IgD-negative memory B cell (primary cell): ENCODE measurements around the gene KLK11. TPM values are rescaled to one million over a fixed set of nuclear protein-coding genes. Genes with fewer than 3 reads are reported as not detected.
"Not testable (repeated sequence)": the region's sequence is repeated elsewhere in the genome, so short reads cannot be mapped to it uniquely, and the experiment has no call there.

ENCODE experiments used
- H3K27ac Mint-ChIP-seq, 3 donors: one replicate each; pipeline ENCODE4 v1.8.0; 2020 to 2022; ENCODE audit warnings: mild to moderate bottlenecking in 3 of 3, mixed read lengths in 3 of 3, moderate library complexity in 1 of 3
- H3K27me3 Mint-ChIP-seq: one replicate; pipeline ENCODE4 v1.8.0; 2021; ENCODE audit warnings: mixed read lengths
- H3K36me3 Mint-ChIP-seq: one replicate; pipeline ENCODE4 v1.8.0; 2020; ENCODE audit warnings: mild to moderate bottlenecking, mixed read lengths
- H3K4me1 Mint-ChIP-seq, 3 donors: one replicate each; pipeline ENCODE4 v1.8.0; 2020 to 2022; ENCODE audit warnings: mixed read lengths in 3 of 3, mild to moderate bottlenecking in 1 of 3
- H3K4me3 Mint-ChIP-seq, 4 donors: one replicate each; pipeline ENCODE4 v1.8.0; 2020 to 2022; ENCODE audit warnings: mild to moderate bottlenecking in 4 of 4, mixed read lengths in 4 of 4, moderate library complexity in 3 of 4
- H3K9me3 Mint-ChIP-seq, 3 donors: one replicate each; pipeline ENCODE4 v1.8.0; 2020 to 2021; ENCODE audit warnings: mixed read lengths in 3 of 3, mild to moderate bottlenecking in 1 of 3
- polyA plus RNA-seq: library from polyadenylated mRNA; unstranded; fragments of 300-500 nt; fragmentation: Illumina TruSeq; gene quantifications from one replicate; pipeline ENCODE4 v1.2.3, GENCODE V29; 2021

Gene KLK11
- polyA plus RNA-seq, 1 donor from 2014 or later, result not detected

DNA sequence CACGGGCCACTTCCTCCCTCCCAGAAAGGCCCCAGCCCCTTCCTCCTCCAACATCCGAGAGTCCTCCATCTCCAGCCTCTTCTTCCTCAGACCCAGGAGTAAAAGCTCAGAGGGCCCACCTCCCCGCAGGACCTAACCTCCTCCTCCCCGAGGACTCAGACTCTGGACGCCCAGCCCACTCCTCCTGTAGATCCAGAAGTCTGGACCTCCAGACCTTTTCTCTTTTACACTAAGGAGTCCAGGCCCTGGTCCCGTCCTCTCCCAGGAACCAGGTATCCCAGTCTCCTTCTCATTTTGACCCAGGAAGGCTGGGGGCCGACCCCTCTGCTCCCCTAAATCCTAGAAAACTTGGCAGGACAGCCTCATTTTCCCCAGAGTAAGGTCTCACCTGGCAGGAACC lies 23.1 kb downstream of the KLK11 start:
- Mint-ChIP-seq H3K27me3 (peaks cover 11% of the 10 kb centered on the region), H3K4me1 (peaks cover 0 to 1% (median 0%) of the 10 kb centered on the region in 3 donors), H3K36me3 (no peaks in the 10 kb centered on the region), H3K4me3 (no peak overlapping the region), H3K9me3 (peaks cover 0 to 1% (median 1%) of the 10 kb centered on the region in 3 donors), H3K27ac (no peak overlapping the region)

DNA sequence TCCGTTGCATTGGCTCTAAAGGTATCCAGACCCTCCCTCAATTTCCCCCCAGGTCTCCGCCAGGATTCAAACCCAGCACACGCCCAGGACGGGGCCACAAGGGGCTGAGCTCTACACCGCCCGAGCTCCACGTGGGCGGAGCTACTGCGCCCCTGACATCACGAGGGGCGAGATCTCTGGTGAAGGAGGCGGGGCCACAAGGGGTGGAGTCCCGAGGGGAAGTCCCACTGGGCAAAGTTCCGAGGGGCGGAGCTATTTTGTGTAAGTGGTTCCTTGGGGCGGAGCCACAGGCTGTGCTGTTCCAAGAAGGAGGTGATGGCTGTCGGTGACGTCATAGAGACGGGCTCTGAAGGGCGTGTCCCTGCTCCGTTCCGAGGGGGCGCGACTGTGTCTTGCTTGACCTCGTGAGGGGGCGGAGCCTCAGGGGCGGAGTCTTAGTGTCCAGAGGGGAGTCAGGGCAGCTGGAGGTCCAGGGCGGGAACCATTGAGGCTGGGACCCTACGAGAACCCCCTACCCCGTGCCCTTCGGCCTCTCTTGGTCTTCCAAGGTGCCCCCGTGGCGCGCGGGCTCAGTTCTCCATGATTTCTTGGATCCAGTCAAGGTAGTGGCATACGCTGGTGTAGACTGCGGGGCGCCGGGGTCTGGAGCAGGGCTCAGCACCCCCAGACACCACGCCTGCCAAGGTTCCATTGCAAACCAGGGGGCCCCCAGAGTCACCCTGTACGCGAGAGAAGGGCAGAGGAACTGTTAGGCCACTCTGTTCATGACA lies 23.7 kb downstream of the KLK11 start:
- no peak overlapping the region for H3K4me3 Mint-ChIP-seq
- peaks cover 0 to 1% (median 0%) of the 10 kb centered on the region in 3 donors for H3K4me1 Mint-ChIP-seq
- no peaks in the 10 kb centered on the region for H3K36me3 Mint-ChIP-seq
- H3K9me3 Mint-ChIP-seq, result peaks cover 0 to 1% (median 1%) of the 10 kb centered on the region in 3 donors
- H3K27ac Mint-ChIP-seq, result no peak overlapping the region
- peaks cover 14% of the 10 kb centered on the region for H3K27me3 Mint-ChIP-seq

DNA sequence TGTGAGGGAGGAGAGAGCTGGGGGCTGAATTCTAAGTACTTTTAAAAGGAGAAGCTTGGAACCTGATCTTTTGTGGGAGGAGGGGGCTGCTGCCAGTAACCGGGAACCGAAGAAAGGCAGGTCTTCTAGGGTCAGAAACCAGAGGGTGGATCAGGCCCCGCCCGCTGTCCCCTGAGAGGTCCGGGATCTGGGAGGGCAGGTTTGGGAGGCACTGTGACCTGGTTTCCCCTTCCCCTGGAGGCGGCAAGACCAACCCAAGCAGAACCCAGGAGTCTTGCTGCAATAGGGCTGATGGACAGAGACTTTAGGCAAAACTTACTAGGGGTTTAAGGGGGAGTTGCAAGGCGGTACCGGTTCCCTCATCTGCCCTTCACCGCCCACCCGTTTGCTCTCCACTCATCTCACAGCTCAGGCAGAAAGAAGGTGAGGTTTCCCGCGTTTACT lies 24.3 kb downstream of the KLK11 start:
- H3K27ac Mint-ChIP-seq, result no peak overlapping the region

DNA sequence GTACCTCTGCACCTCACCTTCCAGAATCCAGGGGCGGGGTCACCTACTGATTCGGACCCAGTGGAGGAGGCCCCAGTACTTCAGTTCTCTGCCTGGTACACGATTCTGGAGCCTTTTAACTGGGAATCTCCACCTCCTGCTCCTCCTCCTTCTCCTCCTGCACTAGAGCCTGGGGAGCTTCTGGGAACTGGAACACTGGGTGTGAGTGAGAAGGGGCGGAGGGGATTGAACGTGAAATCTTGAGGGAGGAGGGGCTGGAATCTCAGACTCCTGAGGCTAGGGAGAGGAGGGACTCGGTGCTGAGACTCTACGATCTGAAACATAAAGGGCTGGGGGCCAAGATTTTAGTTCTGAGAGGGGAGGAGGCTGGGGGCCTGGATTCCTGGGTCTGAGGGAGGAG lies 24.9 kb downstream of the KLK11 start, which contains the start of gene KLK8:
KLK8 (minus strand) TSS at position 90 of the 400 bp plus-strand sequence. CDS start 437 bp downstream, outside the sequence.
- no peak within 1 kb of the TSS for H3K27ac Mint-ChIP-seq
- H3K4me1 Mint-ChIP-seq, result peaks cover 0 to 1% (median 0%) of the 10 kb centered on the region in 3 donors
- H3K27me3 Mint-ChIP-seq, result peaks cover 14% of the 10 kb centered on the region
- no peaks in the 10 kb centered on the region for H3K36me3 Mint-ChIP-seq
- H3K4me3 Mint-ChIP-seq, result peak within 1 kb of the TSS in 1 of 4 donors; percentile 49
- H3K9me3 Mint-ChIP-seq, result peaks cover 0 to 1% (median 0%) of the 10 kb centered on the region in 3 donors

More for the DNA sequence above, 24.3 kb downstream of the KLK11 start:
- H3K27me3 Mint-ChIP-seq, result peaks cover 14% of the 10 kb centered on the region
- no peaks in the 10 kb centered on the region for H3K36me3 Mint-ChIP-seq
- no peak overlapping the region for H3K4me3 Mint-ChIP-seq
- peaks cover 0 to 1% (median 0%) of the 10 kb centered on the region in 3 donors for H3K9me3 Mint-ChIP-seq
- peaks cover 0 to 1% (median 0%) of the 10 kb centered on the region in 3 donors for H3K4me1 Mint-ChIP-seq

DNA sequence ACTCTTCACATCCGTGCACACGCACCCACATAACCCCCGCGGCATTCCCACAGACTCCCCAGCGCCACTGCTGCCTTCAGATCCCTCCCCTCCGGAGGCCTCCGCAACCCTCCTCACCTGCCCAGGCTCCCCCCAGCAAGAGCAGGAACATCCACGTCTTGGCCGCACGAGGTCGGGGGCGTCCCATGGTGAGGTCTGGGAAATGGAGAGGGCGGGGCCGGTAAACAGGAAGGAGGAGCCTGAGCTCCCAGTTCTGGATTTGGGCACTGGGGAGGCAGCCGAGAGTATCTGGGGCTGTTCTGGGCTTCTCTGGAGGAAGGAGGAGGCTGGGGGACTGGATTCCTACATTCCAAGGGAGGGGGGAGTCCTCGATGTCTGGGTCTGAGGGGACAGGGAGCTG lies 25.4 kb downstream of the KLK11 start:
- Mint-ChIP-seq H3K4me1 (peaks cover 0 to 1% (median 0%) of the 10 kb centered on the region in 3 donors), H3K4me3 (peak overlapping the region in 1 of 4 donors; percentile 49), H3K9me3 (peaks cover 0 to 1% (median 0%) of the 10 kb centered on the region in 3 donors), H3K36me3 (no peaks in the 10 kb centered on the region), H3K27me3 (peaks cover 14% of the 10 kb centered on the region), H3K27ac (no peak overlapping the region)

DNA sequence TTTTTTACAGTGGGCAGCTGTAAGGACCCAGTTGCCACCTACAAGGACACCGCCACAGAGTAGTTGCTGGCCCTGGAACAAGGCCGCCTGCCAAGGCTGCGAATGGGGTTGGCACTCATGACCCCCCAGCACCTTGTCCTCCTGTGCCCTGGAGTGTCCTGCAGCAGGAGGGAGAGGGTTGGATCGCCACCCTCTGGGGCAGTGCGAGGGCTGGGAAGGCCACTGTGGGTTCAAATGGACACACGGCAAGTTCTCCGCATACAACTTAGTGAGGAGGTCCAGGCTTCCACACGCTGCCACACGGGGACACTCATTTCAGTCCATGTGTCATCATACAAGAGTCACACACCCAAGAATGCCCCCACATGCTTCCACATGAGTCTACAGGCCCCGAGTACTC lies 26.0 kb downstream of the KLK11 start:
- Mint-ChIP-seq H3K9me3 (peaks cover 0 to 1% (median 0%) of the 10 kb centered on the region in 3 donors), H3K27me3 (peaks cover 14% of the 10 kb centered on the region)

DNA sequence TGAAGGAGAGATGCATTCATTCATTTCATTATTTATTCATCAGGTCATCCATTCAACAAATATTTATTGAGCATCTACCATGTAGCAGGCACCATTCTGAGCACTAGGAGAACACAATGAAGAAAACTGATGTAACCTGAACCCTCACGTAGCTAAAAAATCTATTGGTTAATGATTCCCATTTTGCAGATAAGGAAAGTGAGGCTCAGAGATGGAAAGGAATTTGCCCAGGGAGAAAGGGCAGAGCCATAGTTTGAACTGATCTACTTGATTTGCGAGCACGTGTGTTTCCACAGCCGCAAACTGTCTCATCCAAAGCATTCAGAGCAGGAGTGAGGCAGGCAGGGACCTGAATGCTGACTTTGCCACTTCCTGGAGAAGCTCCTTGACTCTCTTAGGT lies 27.7 kb downstream of the KLK11 start:
- Mint-ChIP-seq H3K36me3 (peaks cover 2% of the 10 kb centered on the region), H3K27me3 (peaks cover 12% of the 10 kb centered on the region), H3K4me3 (no peak overlapping the region), H3K9me3 (peaks cover 0 to 4% (median 0%) of the 10 kb centered on the region in 3 donors), H3K4me1 (peaks cover 0 to 1% (median 0%) of the 10 kb centered on the region in 3 donors), H3K27ac (no peak overlapping the region)

More for the DNA sequence above, 26.0 kb downstream of the KLK11 start:
- H3K36me3 Mint-ChIP-seq, result no peaks in the 10 kb centered on the region
- H3K4me3 Mint-ChIP-seq, result no peak overlapping the region
- no peak overlapping the region for H3K27ac Mint-ChIP-seq
- H3K4me1 Mint-ChIP-seq, result peaks cover 0 to 1% (median 0%) of the 10 kb centered on the region in 3 donors

DNA sequence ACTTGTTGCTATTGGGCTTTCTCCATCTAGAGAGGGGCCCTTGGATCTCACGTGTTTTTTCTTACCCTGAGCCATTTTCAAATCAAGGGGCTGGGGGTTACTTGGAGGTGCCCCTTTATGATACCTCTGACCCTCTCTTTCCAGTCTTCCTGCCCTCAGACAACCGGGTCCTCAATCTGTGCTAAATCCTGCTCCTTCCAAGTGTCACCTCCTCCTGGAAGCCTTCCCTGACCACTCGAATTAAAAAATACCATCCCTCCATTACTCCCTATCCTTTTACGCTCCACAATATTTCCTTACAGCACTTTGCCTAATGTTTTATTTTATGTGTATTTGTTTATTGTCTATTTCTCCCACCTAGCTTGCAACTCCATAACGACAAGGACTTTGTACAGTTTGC lies 28.4 kb downstream of the KLK11 start:
- Mint-ChIP-seq H3K9me3 (peaks cover 0 to 4% (median 0%) of the 10 kb centered on the region in 3 donors), H3K27me3 (peaks cover 12% of the 10 kb centered on the region), H3K27ac (no peak overlapping the region), H3K4me1 (peaks cover 0 to 1% (median 0%) of the 10 kb centered on the region in 3 donors), H3K36me3 (peaks cover 2% of the 10 kb centered on the region), H3K4me3 (no peak overlapping the region)

DNA sequence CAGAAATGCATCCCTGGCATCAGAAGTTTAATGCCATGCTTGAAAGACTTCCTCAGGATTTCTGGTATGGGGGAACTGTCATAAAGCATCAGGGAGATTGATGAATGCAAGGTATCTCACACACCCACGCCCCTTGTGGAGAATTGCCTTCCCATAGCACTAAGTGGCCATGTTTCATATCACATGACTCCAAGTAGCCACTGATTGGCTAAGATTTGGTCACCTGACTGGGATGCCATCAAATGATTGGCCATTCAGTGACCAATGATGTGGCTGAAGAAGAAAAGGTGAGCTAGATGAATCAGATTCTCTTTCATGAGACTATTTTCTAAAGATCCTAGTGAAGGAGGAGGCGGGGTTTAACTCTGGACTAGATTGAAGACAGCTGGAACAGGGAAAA lies 32.3 kb downstream of the KLK11 start:
- peaks cover 5% of the 10 kb centered on the region for H3K36me3 Mint-ChIP-seq
- no peak overlapping the region for H3K4me3 Mint-ChIP-seq
- no peaks in the 10 kb centered on the region for H3K4me1 Mint-ChIP-seq
- peaks cover 0 to 4% (median 2%) of the 10 kb centered on the region in 3 donors for H3K9me3 Mint-ChIP-seq
- peaks cover 22% of the 10 kb centered on the region for H3K27me3 Mint-ChIP-seq
- no peak overlapping the region for H3K27ac Mint-ChIP-seq

DNA sequence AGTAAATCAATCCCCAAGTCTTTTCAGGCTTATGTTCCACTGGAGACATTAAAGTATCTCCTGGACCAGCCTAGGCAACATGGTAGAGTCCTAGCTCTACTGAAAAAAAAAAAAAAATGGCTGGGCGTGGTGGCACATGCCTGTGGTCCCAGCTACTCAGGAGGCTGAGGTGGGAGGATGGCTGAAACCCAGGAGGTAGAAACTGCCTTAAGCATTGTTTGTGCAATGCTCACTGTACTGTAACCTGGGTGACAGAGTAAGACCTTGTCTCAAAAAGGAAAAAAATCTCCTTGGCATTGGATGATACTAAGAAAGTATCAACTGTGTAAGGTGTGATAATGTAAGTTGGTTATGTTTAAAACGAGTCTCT lies 33.8 kb downstream of the KLK11 start:
- no peaks in the 10 kb centered on the region for H3K4me1 Mint-ChIP-seq
- no peak overlapping the region for H3K4me3 Mint-ChIP-seq
- H3K9me3 Mint-ChIP-seq, result peaks cover 0 to 6% (median 2%) of the 10 kb centered on the region in 3 donors

DNA sequence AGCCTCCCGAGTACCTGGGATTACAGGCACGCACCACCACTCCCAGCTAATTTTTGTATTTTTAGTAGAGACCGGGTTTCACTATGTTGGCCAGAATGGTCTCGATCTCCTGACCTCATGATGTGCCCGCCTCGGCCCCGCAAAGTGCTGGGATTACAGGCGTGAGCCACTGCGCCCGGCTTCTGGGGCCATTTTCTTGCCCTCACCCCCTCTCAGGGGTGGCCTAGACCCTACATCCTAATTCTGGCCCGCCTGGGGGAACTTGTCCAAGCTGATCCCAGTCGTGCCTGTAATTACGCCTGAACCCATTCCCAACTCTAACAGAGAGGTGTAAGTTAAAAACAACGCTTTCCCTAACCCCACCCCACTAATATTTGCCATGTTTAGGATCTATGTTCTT lies 42.0 kb downstream of the KLK11 start:
- not testable (repeated sequence) for H3K4me3 Mint-ChIP-seq, H3K4me1 Mint-ChIP-seq, H3K9me3 Mint-ChIP-seq, H3K27ac Mint-ChIP-seq, H3K36me3 Mint-ChIP-seq
- H3K27me3 Mint-ChIP-seq, result peaks cover 18% of the 10 kb centered on the region

More for the DNA sequence above, 33.8 kb downstream of the KLK11 start:
- Mint-ChIP-seq H3K27me3 (peaks cover 14% of the 10 kb centered on the region), H3K36me3 (peaks cover 5% of the 10 kb centered on the region), H3K27ac (no peak overlapping the region)

DNA sequence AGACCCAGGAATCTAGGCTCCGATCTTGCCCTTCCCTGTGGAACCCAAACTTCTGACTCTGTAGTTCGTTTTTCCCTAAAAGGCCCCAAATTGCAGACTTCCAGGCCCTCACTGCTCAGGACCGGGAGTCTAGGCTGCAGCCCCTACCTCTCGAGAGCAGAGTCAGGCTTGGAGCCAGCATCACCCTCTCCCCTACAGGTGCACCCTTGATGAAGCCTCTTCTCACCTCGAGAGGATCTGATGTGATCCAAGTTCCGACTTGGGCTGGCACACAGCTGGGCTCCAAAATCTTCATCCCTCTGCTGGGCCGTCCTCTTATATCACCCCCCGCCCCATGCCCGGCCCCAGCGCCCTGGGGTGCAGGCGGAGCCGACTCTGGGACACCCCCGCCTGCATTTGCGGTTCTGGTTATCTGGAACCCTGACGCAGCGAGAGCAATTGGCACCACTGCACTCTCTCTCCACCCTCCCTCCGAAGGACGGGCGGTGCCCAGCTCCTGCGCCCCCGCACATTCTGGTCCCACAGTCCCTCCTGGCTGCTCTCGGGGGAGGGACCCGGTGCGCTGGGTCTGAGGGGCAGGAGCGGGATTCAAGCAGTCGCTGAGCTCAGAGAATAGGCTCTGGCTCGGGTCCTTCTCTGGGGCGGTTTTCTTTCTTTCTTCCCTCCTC lies 42.7 kb downstream of the KLK11 start, which contains the start of gene KLK7:
KLK7 (minus strand) TSS at position 293 of the 668 bp plus-strand sequence. CDS start 1,518 bp downstream, outside the sequence.
- Mint-ChIP-seq H3K36me3 (no peaks in the 10 kb centered on the region), H3K4me1 (no peaks in the 10 kb centered on the region), H3K27me3 (peaks cover 18% of the 10 kb centered on the region), H3K4me3 (no peak within 1 kb of the TSS), H3K9me3 (peaks cover 1 to 5% (median 2%) of the 10 kb centered on the region in 3 donors), H3K27ac (no peak within 1 kb of the TSS)

DNA sequence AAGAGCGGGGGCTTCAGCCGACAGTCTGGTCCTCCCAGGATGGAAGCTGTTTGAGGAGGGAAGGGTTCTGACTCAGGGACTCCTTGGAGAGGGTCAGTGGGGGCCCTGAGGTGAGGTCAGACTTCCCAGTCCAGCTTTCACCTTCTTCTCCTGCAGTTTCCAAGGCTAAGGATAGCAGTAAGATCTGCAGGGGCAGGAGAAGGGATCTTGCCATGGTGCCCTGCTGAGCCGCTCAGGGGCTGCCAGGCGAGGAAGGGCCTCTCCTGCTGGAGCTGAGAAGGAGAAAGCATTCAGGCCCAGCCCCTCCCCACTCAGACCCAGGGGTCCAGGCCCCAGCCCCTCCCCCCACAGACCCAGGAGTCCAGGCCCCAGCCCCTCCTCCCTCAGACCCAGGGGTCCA lies 44.2 kb downstream of the KLK11 start:
- Mint-ChIP-seq H3K36me3 (no peaks in the 10 kb centered on the region), H3K9me3 (peaks cover 0 to 5% (median 1%) of the 10 kb centered on the region in 3 donors), H3K27me3 (peaks cover 20% of the 10 kb centered on the region), H3K4me1 (no peaks in the 10 kb centered on the region), H3K4me3 (no peak overlapping the region), H3K27ac (no peak overlapping the region)

DNA sequence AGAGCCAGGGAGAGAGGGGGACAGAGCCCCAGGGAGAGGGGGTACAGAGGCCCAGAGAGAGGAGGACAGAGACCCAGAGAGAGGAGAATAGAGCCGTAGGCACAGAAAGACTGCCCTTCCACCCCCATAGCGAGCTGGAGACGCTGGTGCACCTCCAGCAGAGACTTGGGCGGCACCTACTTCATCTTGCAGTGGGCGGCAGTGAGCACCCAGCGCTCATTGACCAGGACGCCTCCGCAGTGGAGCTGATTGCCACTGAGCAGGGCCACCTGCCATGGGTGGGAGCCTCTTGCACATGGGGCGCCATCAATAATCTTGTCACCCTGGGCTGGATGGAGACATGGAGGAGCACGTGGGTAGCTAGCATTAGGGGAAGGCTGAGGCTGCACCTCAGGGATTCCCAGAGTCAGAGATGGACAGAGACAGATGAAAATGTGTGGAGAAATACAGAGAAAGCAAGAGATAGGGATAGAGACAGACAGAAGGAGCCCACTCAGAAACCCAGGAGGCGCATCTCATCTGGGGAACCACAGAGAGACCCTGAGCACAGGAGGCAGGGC lies 44.7 kb downstream of the KLK11 start:
- Mint-ChIP-seq H3K9me3 (peaks cover 0 to 5% (median 1%) of the 10 kb centered on the region in 3 donors), H3K36me3 (no peaks in the 10 kb centered on the region), H3K27me3 (peaks cover 22% of the 10 kb centered on the region), H3K4me1 (no peaks in the 10 kb centered on the region), H3K27ac (no peak overlapping the region), H3K4me3 (no peak overlapping the region)

DNA sequence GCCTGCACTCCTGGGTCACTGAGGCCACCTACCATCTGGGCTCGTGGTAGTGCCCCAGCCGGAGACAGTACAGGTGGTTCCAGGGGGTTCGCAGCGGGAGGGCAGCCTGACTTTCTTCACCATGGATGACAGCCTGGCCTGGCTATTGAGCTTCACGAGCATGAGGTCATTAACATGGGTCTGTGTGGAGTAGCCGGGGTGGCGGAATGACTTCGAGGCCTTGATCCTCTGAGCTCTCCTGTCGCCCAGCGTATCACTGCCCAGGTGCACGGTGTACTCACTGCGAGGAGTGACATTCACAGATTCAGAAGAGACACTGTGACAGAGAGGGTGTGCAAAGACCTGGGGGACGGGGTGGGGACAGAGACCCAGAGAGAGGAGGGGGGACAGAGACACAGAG lies 46.2 kb downstream of the KLK11 start:
- Mint-ChIP-seq H3K27me3 (peaks cover 26% of the 10 kb centered on the region), H3K36me3 (no peaks in the 10 kb centered on the region), H3K9me3 (peaks cover 0 to 4% (median 0%) of the 10 kb centered on the region in 3 donors), H3K27ac (no peak overlapping the region), H3K4me1 (peaks cover 0 to 2% (median 0%) of the 10 kb centered on the region in 3 donors), H3K4me3 (no peak overlapping the region)
